NCI-H524 (cell line): ENCODE measurements around the gene XRN1.
A peak's percentile ranks its signal among the peaks of the same experiment; 100 is the strongest.
"Not testable (repeated sequence)": the region's sequence is repeated elsewhere in the genome, so short reads cannot be mapped to it uniquely, and the experiment has no call there.

Experiments
- DNase-seq, 2 experiments: peaks; one replicate each; lab custom pipeline; 2025; lab: John Stamatoyannopoulos, UW

XRN1 gene

GRCh38 chr3:142434503-142434902 lies 13.3 kb downstream of the XRN1 start:
- no peak for DNase-seq

GRCh38 chr3:142433110-142433509 lies 14.7 kb downstream of the XRN1 start:
- no peak for DNase-seq

- no peak for DNase-seq
These were observed 18.3 kb downstream of the XRN1 start for GRCh38 chr3:142429582-142429981.

GRCh38 chr3:142424754-142425153 lies 23.1 kb downstream of the XRN1 start:
- no peak for DNase-seq

- DNase-seq, result no peak
These were observed 28.8 kb downstream of the XRN1 start for GRCh38 chr3:142418926-142419592.

- no peak for DNase-seq
These were observed 30.5 kb downstream of the XRN1 start for GRCh38 chr3:142417302-142417701.

- not testable (repeated sequence) for DNase-seq
These were observed 47.3 kb downstream of the XRN1 start for GRCh38 chr3:142400537-142400936.

GRCh38 chr3:142394921-142395622 lies 52.8 kb downstream of the XRN1 start:
- no peak for DNase-seq

- DNase-seq, result no peak
These were observed 62.8 kb downstream of the XRN1 start for GRCh38 chr3:142385078-142385477.

GRCh38 chr3:142374687-142375086 lies 73.2 kb downstream of the XRN1 start:
- no peak for DNase-seq

GRCh38 chr3:142369576-142369975 lies 78.3 kb downstream of the XRN1 start:
- not testable (repeated sequence) for DNase-seq

- DNase-seq, result peak; percentile 7 to 50
These were observed 81.4 kb downstream of the XRN1 start for GRCh38 chr3:142366434-142366833.

GRCh38 chr3:142363936-142364467 lies 83.8 kb downstream of the XRN1 start:
- DNase-seq, result no peak

GRCh38 chr3:142363433-142363832 lies 84.4 kb downstream of the XRN1 start:
- not testable (repeated sequence) for DNase-seq

GRCh38 chr3:142359367-142359766 lies 88.5 kb downstream of the XRN1 start:
- DNase-seq, result no peak

GRCh38 chr3:142356818-142357217 lies 91.0 kb downstream of the XRN1 start:
- DNase-seq, result no peak

- no peak for DNase-seq
These were observed 92.1 kb downstream of the XRN1 start for GRCh38 chr3:142355692-142356091.

GRCh38 chr3:142354076-142354475 lies 93.8 kb downstream of the XRN1 start:
- DNase-seq, result no peak

GRCh38 chr3:142353571-142353970 lies 94.3 kb downstream of the XRN1 start:
- DNase-seq, result no peak

GRCh38 chr3:142352698-142353097 lies 95.1 kb downstream of the XRN1 start:
- not testable (repeated sequence) for DNase-seq

- DNase-seq, result no peak
These were observed 99.4 kb downstream of the XRN1 start for GRCh38 chr3:142348460-142348859.

- no peak for DNase-seq
These were observed 109.8 kb downstream of the XRN1 start for GRCh38 chr3:142337994-142338393.

- no peak for DNase-seq
These were observed 115.4 kb downstream of the XRN1 start for GRCh38 chr3:142332390-142332789.
